A549 (cell line): Measurements from ENCODE around the gene HOXA10. TPM values are rescaled to one million over a fixed set of nuclear protein-coding genes. Genes with fewer than 3 reads are reported as not detected.

Experiments used
- ATAC-seq, 2 experiments: fragments of 200-7000 bp in 1 of 2; fragments of >200 bp in 1 of 2; cut with Nextera tagmentation in 1 of 2; cut with Tn5 transposase in 1 of 2; 3 replicates each; pipeline versions ENCODE4 v1.8.0 to v1.9.1; 2018 to 2020; ENCODE audit warnings: mild to moderate bottlenecking in 1 of 2, moderate library complexity in 1 of 2
- CTCF ChIA-PET: fragments of 300-600 bp; sonication (Branson Sonifier 250); formaldehyde crosslinking; extraction: SDS; loops from one replicate; lab custom pipeline; 2021; ENCODE audit warnings: antibody characterized with exemption, inconsistent platforms; lab: Yijun Ruan, JAX
- POLR2A ChIA-PET: fragments of 350-600 bp; formaldehyde crosslinking; extraction: SDS; loops from one replicate; lab custom pipeline; 2021; ENCODE audit warnings: antibody characterized with exemption, inconsistent platforms; lab: Yijun Ruan, JAX
- DNase-seq, 2 experiments: peaks; one replicate each; pipeline versions ENCODE4 v3.0.0 to v3.0.0-alpha.2; 2011 to 2016; ENCODE audit warnings: low read depth in 1 of 2, low spot score in 1 of 2
- FAIRE-seq: peaks from 2 replicates; lab custom pipeline; 2011; peaks lifted over from hg19 to GRCh38; lab: Jason Lieb, UNC
- H3K27ac ChIP-seq, 2 experiments: fragments of >200 bp; sonication (Bioruptor Twin); formaldehyde crosslinking; 3 replicates each; pipeline ENCODE4 v1.5.1; 2016 to 2017
- H3K4me1 ChIP-seq: fragments of >200 bp; sonication (Bioruptor Twin); formaldehyde crosslinking; 3 replicates; pipeline ENCODE4 v1.6.1; 2016
- H3K4me2 ChIP-seq: fragments of >200 bp; sonication (Bioruptor Twin); formaldehyde crosslinking; 3 replicates; pipeline ENCODE4 v1.6.1; 2016
- H3K4me3 ChIP-seq: fragments of >200 bp; sonication (Bioruptor Twin); formaldehyde crosslinking; 3 replicates; pipeline ENCODE4 v1.5.1; 2016
- H3K9me3 ChIP-seq: fragments of >200 bp; sonication (Bioruptor Twin); formaldehyde crosslinking; 3 replicates; pipeline ENCODE4 v1.6.1; 2016
- CBX2 ChIP-seq: fragments of 200-600 bp; sonication (generic); IDR thresholded peaks from 2 replicates; pipeline ENCODE4 v1.6.1; 2016; ENCODE audit warnings: low read depth, mild to moderate bottlenecking, borderline replicate concordance
- CTCF ChIP-seq: fragments of >200 bp; sonication (Bioruptor Twin); formaldehyde crosslinking; IDR thresholded peaks from 3 replicates; pipeline ENCODE4 v1.5.1; 2016
- ELK1 ChIP-seq: fragments of 150-350 bp; IDR thresholded peaks from 2 replicates; pipeline ENCODE4 v1.6.1; 2014; ENCODE audit warnings: low read depth, mild to moderate bottlenecking, low read length
- FOSL2 ChIP-seq, 2 experiments: fragments of 450-650 bp in 1 of 2; fragments of >200 bp in 1 of 2; sonication (Bioruptor Twin) in 1 of 2; formaldehyde crosslinking; IDR thresholded peaks; 2 replicates each; pipeline versions ENCODE4 v1.5.0 to v1.6.1; 2016 to 2020; ENCODE audit warnings: mild to moderate bottlenecking in 1 of 2, moderate library complexity in 1 of 2
- GATA3 ChIP-seq: IDR thresholded peaks from 2 replicates; pipeline ENCODE4 v1.6.1; 2012; ENCODE audit warnings: borderline replicate concordance
- HOXA7 ChIP-seq: fragments of 250-450 bp; sonication (Bioruptor Pico); IDR thresholded peaks from 2 replicates; pipeline ENCODE4 v1.5.0; 2020; ENCODE audit warnings: mild to moderate bottlenecking, moderate library complexity
- HOXB5 ChIP-seq: fragments of 250-450 bp; sonication (Bioruptor Pico); IDR thresholded peaks from 2 replicates; pipeline ENCODE4 v1.5.0; 2020; ENCODE audit warnings: mild to moderate bottlenecking, moderate library complexity
- MAZ ChIP-seq: fragments of 150-350 bp; IDR thresholded peaks from 2 replicates; pipeline ENCODE4 v1.6.1; 2014; ENCODE audit warnings: antibody characterized with exemption, low read depth, low read length, borderline replicate concordance
- MYC ChIP-seq: IDR thresholded peaks from 2 replicates; pipeline ENCODE4 v1.6.1; 2012; ENCODE audit warnings: mild to moderate bottlenecking, inconsistent platforms, low read length, improper control_type of control experiment, borderline replicate concordance
- NFE2L2 ChIP-seq: fragments of 150-350 bp; conservative IDR thresholded peaks from 2 replicates; pipeline ENCODE4 v1.6.1; 2014; ENCODE audit warnings: low read length
- NPAS2 ChIP-seq: fragments of 250-450 bp; sonication (Bioruptor Pico); IDR thresholded peaks from 2 replicates; pipeline ENCODE4 v1.8.0; 2022; ENCODE audit warnings: mild to moderate bottlenecking, moderate library complexity, borderline replicate concordance
- RAD21 ChIP-seq, 2 experiments: fragments of >200 bp in 1 of 2; sonication (Bioruptor Twin) in 1 of 2; formaldehyde crosslinking in 1 of 2; IDR thresholded peaks in 1 of 2; conservative IDR thresholded peaks in 1 of 2; 2 replicates in 1 of 2; 3 replicates in 1 of 2; pipeline ENCODE4 v1.6.1; 2012 to 2018; ENCODE audit warnings: inconsistent platforms in 1 of 2
- REST ChIP-seq: fragments of 200-600 bp; sonication (generic); IDR thresholded peaks from 2 replicates; pipeline ENCODE4 v1.6.1; 2016; ENCODE audit warnings: antibody characterized with exemption, mild to moderate bottlenecking, moderate library complexity
- RFX5 ChIP-seq: fragments of 450-650 bp; IDR thresholded peaks from 2 replicates; pipeline ENCODE4 v1.7.1; 2014; ENCODE audit warnings: antibody characterized with exemption, mild to moderate bottlenecking, moderate library complexity
- SMC3 ChIP-seq: fragments of >200 bp; sonication (Bioruptor Twin); formaldehyde crosslinking; IDR thresholded peaks from 3 replicates; pipeline ENCODE4 v1.6.1; 2018; ENCODE audit warnings: inconsistent platforms
- ZFP36 ChIP-seq: fragments of 450-650 bp; IDR thresholded peaks from 2 replicates; pipeline ENCODE4 v1.6.1; 2014; ENCODE audit warnings: borderline replicate concordance; ENCODE audit not compliant: partially characterized antibody
- WGBS: methylation state at CpG from one replicate; pipeline ENCODE4 v1.1.6; 2017; ENCODE audit errors: missing lambda C conversion rate; 5-methylcytosine and 5-hydroxymethylcytosine counted together
- polyA plus RNA-seq, 4 experiments: library from polyadenylated mRNA; depleted of rRNA in 3 of 4; stranded (reverse); fragments of >200 nt; fragmentation: RNase III in 1 of 4; extraction: RNeasy Plus Mini Kit Qiagen cat#74134 plus additional on column Dnase treatment in 1 of 4; gene quantifications; 2 replicates in 3 of 4; 3 replicates in 1 of 4; pipeline ENCODE4 v1.2.3, GENCODE V29; 2011 to 2017

The HOXA10 gene
- polyA plus RNA-seq, 2 of the 4 experiments (the other 2 are of a cell fraction), result 5.2 to 7.7 TPM

GRCh38 chr7:27210441-27211083 is 36.4 kb upstream of the HOXA10 start:
- no peaks in the 10 kb centered on the region for H3K9me3 ChIP-seq
- H3K4me1 ChIP-seq, result peaks cover 12% of the 10 kb centered on the region; the same call in 2 of the 3 replicates
- ChIA-PET CTCF (interaction anchor here (0.6 to 3.8 kb wide), 52 partner anchors 9 to 887 kb away, joined by 3 to 48 read pairs (median 5); partner anchors contain the start of genes EVX1, HOXA11 and HOXA13), POLR2A (no interaction called here)
- peak overlapping the region; percentile 72 for H3K4me2 ChIP-seq
- TF ChIP-seq HOXB5 (no peak), NFE2L2 (no peak), SMC3 (peak; percentile 86), RAD21 (conservative IDR thresholded peaks at IDR 0.05 in 1 of 2, IDR thresholded peaks at IDR 0.05 in 1 of 2) (peak; percentile 77 to 79), NPAS2 (CRISPR knock-in tag) (no peak), CTCF (peak; percentile 67)
- FAIRE-seq (no peak), ATAC-seq (peak; percentile 91 to 94), DNase-seq (peak; percentile 64 to 79)
- H3K27ac ChIP-seq, result peak overlapping the region; percentile 50 to 69
- peak overlapping the region; percentile 33 for H3K4me3 ChIP-seq
- WGBS, result 24% methylated on average over 30 of the region's 32 CpGs

- FAIRE-seq, result no peak
- Histone ChIP-seq H3K9me3 (no peaks in the 10 kb centered on the region), H3K4me2 (peak overlapping the region; percentile 72), H3K4me1 (peaks cover 12% of the 10 kb centered on the region; the same call in 2 of the 3 replicates), H3K4me3 (no peak overlapping the region), H3K27ac (peak overlapping the region in 1 of 2 experiments; percentile 69; a peak in 3 of 6 replicates)
- DNase-seq, result no peak
- TF ChIP-seq HOXA7 (CRISPR knock-in tag) (no peak), FOSL2 (IDR thresholded peaks at IDR 0.05) (no peak), FOSL2 (CRISPR knock-in tag; IDR thresholded peaks at IDR 0.05) (no peak), CTCF (no peak), SMC3 (no peak), CBX2 (no peak), RFX5 (no peak), REST (no peak), ELK1 (no peak), MAZ (no peak), MYC (no peak), GATA3 (no peak), ZFP36 (no peak), NPAS2 (CRISPR knock-in tag) (no peak)
- POLR2A ChIA-PET, result no interaction called here
- CTCF ChIA-PET, result interaction anchor here (0.6 to 3.8 kb wide), 46 partner anchors 9 to 887 kb away, joined by 3 to 48 read pairs (median 5); partner anchors contain the start of genes EVX1, HOXA11 and HOXA13
- WGBS, result 36% methylated on average over 11 of the region's 11 CpGs
- peak; percentile 19 to 62; a peak in 3 of 6 replicates for ATAC-seq
These were observed 35.9 kb upstream of the HOXA10 start for GRCh38 chr7:27209933-27210440.
